ENCODE measurements around the gene AOC2. TPM values are rescaled to one million over a fixed set of nuclear protein-coding genes. Genes with fewer than 3 reads are reported as not detected.

The AOC2 gene
- total and polyA plus RNA-seq, 2 of the 8 experiments (the other 6 are each of a cell fraction or from before 2014, with no cell fraction given): 4.2 to 4.7 TPM

DNA sequence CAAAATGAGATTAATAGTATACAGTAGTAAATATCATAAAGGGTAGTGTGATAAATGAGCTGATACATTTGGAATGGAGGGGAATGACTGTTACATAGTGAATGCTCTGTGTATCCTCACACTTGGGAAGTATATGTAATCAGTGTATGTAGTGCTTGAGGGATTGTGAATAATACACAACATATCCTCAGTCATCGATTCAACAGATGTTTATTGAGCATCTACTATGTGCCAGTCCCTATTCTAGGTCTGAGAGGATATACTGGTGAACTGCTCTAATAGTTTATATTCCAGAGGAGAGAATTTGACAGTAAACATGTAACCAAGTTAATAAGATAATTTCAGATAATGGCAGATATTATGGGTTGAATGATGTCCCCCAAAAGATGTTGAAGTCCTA is 16.9 kb upstream of the AOC2 start:
- H3K9me3 ChIP-seq (ENCODE audit: insufficient read depth in 2 of 2, low read depth in 1 of 2, low read length in 1 of 2): no peaks in the 10 kb centered on the region
- 86% methylated on average over 1 of the region's 1 CpG; no CpG with 5 or more reads in 1 of the 2 experiments for WGBS, 2 experiments (ENCODE audit: extremely low coverage in 1 of 2, insufficient coverage in 1 of 2, insufficient read length in 1 of 2, insufficient replicate concordance in 2 of 2, low coverage in 1 of 2, low lambda C conversion rate in 2 of 2, missing lambda C conversion rate in 1 of 2)
- FAIRE-seq: no peak
- TF ChIP-seq POU5F1 (IDR thresholded peaks at IDR 0.05; ENCODE audit: low read depth, low read length) (no peak), CEBPB (IDR thresholded peaks at IDR 0.05; ENCODE audit: low read depth, low read length) (no peak), POLR2AphosphoS5 (IDR thresholded peaks at IDR 0.05; ENCODE audit: low read depth, low read length) (no peak), CHD1 (IDR thresholded peaks at IDR 0.05; ENCODE audit: low read depth, low read length) (no peak), GABPA (IDR thresholded peaks at IDR 0.05; ENCODE audit: borderline replicate concordance, insufficient read depth, low read length) (no peak), FOSL1 (IDR thresholded peaks at IDR 0.05; ENCODE audit: insufficient read depth, low read depth, low read length) (no peak), POLR2A (IDR thresholded peaks at IDR 0.05; ENCODE audit: control extremely low read depth in 1 of 2, low read depth in 2 of 2, low read length in 2 of 2) (no peak), HDAC2 (IDR thresholded peaks at IDR 0.05; ENCODE audit: borderline replicate concordance in 1 of 2, low read depth in 2 of 2, low read length in 2 of 2) (no peak), JUND (IDR thresholded peaks at IDR 0.05; ENCODE audit: low read length) (no peak), CBX5 (IDR thresholded peaks at IDR 0.05; ENCODE audit: low read depth, low read length) (no peak), SIN3A (conservative IDR thresholded peaks at IDR 0.05 in 1 of 2, IDR thresholded peaks at IDR 0.05 in 1 of 2; ENCODE audit: low read depth in 1 of 2, low read length in 2 of 2) (no peak)
- TF ChIP-seq, protein P1, sequence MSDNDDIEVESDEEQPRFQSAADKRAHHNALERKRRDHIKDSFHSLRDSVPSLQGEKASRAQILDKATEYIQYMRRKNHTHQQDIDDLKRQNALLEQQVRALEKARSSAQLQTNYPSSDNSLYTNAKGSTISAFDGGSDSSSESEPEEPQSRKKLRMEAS (IDR thresholded peaks at IDR 0.05): no peak
- TF ChIP-seq, protein P2, sequence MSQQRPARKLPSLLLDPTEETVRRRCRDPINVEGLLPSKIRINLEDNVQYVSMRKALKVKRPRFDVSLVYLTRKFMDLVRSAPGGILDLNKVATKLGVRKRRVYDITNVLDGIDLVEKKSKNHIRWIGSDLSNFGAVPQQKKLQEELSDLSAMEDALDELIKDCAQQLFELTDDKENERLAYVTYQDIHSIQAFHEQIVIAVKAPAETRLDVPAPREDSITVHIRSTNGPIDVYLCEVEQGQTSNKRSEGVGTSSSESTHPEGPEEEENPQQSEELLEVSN (IDR thresholded peaks at IDR 0.05): no peak

More for the DNA sequence above, 16.9 kb upstream of the AOC2 start:
- Histone ChIP-seq H3K4me2 (ENCODE audit: insufficient read depth in 1 of 2, low read depth in 2 of 2, low read length in 2 of 2) (no peak overlapping the region), H3K14ac (ENCODE audit: insufficient read length) (no peak overlapping the region), H3K4me1 (replicated peaks in 1 of 4; ENCODE audit: control insufficient read depth in 3 of 4, insufficient read depth in 4 of 4, low read length in 3 of 4) (peaks cover 0 to 2% (median 0%) of the 10 kb centered on the region in 4 experiments; a peak in 3 of 7 replicates), H3K23ac (ENCODE audit: insufficient read length) (no peak overlapping the region), H2AFZ (ENCODE audit: low read length) (no peak overlapping the region), H3K79me2 (ENCODE audit: control insufficient read depth in 1 of 2, insufficient read depth in 2 of 2, low read length in 2 of 2) (peaks cover 0 to 8% of the 10 kb centered on the region in 2 experiments; a peak in 2 of 4 replicates), H2BK12ac (ENCODE audit: low read depth, low read length) (no peak overlapping the region), H3K9ac (replicated peaks in 1 of 4; ENCODE audit: extremely low read depth in 1 of 4, low read depth in 3 of 4, low read length in 3 of 4) (no peak overlapping the region), H3K4me3 (ENCODE audit: extremely low read depth in 1 of 4, insufficient read depth in 2 of 4, low read depth in 3 of 4, low read length in 4 of 4) (no peak overlapping the region), H3K23me2 (ENCODE audit: low read depth, low read length) (peaks cover 5% of the 10 kb centered on the region), H3K27ac (ENCODE audit: low read depth, low read length) (no peak overlapping the region), H3K79me1 (ENCODE audit: low read depth, low read length) (peaks cover 5% of the 10 kb centered on the region; the same call in 1 of the 2 replicates), H4K20me1 (replicated peaks in 1 of 2; ENCODE audit: control insufficient read depth in 1 of 2, insufficient read depth in 2 of 2, low read length in 2 of 2) (no peaks in the 10 kb centered on the region), H2BK5ac (ENCODE audit: low read depth, low read length) (no peak overlapping the region), H2AK5ac (ENCODE audit: low read depth, low read length) (no peak overlapping the region), H3K56ac (replicated peaks; ENCODE audit: insufficient read length, low read depth, low read length) (no peak overlapping the region), H3K27me3 (replicated peaks in 1 of 4; ENCODE audit: control insufficient read depth in 3 of 4, extremely low read depth in 1 of 4, insufficient read depth in 3 of 4, low read length in 3 of 4) (no peaks in the 10 kb centered on the region), H3K4ac (replicated peaks; ENCODE audit: insufficient read length, low read depth, low read length) (no peak overlapping the region), H2BK20ac (ENCODE audit: low read length) (no peak overlapping the region), H3K18ac (ENCODE audit: extremely low read depth, low read length) (no peak overlapping the region), H2BK15ac (ENCODE audit: low read length) (no peak overlapping the region), H4K5ac (ENCODE audit: insufficient read length, low read depth, low read length) (no peak overlapping the region), H4K91ac (replicated peaks; ENCODE audit: insufficient read length, low read length) (no peak overlapping the region), H2BK120ac (replicated peaks; ENCODE audit: low read depth, low read length) (no peak overlapping the region), H3K36me3 (ENCODE audit: control insufficient read depth in 2 of 4, insufficient read depth in 4 of 4, low read length in 3 of 4) (no peaks in the 10 kb centered on the region), H4K8ac (ENCODE audit: extremely low read depth, insufficient read depth, low read length) (no peak overlapping the region)
- CTCF ChIA-PET (ENCODE audit: partially characterized antibody): interaction anchor here (1.5 kb wide), 1 partner anchor 21 kb away, joined by 3 read pairs; no protein-coding TSS in a partner anchor
- DNase-seq (ENCODE audit: low read depth in 1 of 2, low spot score in 2 of 2): no peak
- POLR2A ChIA-PET (ENCODE audit: partially characterized antibody): no interaction called here
